ENCODE measurements around the gene SERPINB1.

- TF ChIP-seq EZH2 (IDR thresholded peaks at IDR 0.05) (no peak), POLR2AphosphoS5 (IDR thresholded peaks at IDR 0.05; ENCODE audit: borderline replicate concordance, low read depth, low read length) (no peak), FOXP2 (optimal IDR thresholded peaks at IDR 0.05; ENCODE audit: control extremely low read depth, extremely low read length, insufficient read depth) (no peak)
Measured at GRCh38 chr6:2871953-2872352, 30.3 kb upstream of the SERPINB1 start.
